NCI-H2171 (cell line): ENCODE measurements around the gene CBLC.
A peak's percentile ranks its signal among the peaks of the same experiment; 100 is the strongest.
"Not testable (repeated sequence)": the region's sequence is repeated elsewhere in the genome, so short reads cannot be mapped to it uniquely, and the experiment has no call there.

Experiments used
- DNase-seq: peaks from one replicate; lab custom pipeline; 2025; lab: John Stamatoyannopoulos, UW

CBLC gene

DNA sequence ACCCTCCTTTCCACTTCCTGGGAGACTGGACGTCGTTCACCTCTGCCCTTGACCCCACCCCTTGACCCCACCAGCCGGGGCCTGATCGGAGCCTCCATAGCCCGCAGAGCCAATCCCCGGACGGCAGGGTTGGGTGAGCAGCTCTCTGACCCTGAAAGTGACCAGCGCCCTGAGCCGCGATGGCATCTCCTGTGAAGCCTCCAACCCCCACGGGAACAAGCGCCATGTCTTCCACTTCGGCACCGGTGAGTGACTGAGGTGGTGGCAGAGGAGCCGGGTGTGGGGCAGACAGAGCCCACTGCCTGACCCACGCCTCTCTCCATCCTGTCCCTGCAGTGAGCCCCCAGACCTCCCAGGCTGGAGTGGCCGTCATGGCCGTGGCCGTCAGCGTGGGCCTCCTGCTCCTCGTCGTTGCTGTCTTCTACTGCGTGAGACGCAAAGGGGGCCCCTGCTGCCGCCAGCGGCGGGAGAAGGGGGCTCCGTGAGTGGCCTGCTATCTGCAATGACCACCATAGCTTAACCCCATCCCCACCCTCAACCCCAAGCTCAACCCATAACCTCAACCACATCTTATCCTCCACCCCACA lies 41.6 kb downstream of the CBLC start:
- no peak for DNase-seq

DNA sequence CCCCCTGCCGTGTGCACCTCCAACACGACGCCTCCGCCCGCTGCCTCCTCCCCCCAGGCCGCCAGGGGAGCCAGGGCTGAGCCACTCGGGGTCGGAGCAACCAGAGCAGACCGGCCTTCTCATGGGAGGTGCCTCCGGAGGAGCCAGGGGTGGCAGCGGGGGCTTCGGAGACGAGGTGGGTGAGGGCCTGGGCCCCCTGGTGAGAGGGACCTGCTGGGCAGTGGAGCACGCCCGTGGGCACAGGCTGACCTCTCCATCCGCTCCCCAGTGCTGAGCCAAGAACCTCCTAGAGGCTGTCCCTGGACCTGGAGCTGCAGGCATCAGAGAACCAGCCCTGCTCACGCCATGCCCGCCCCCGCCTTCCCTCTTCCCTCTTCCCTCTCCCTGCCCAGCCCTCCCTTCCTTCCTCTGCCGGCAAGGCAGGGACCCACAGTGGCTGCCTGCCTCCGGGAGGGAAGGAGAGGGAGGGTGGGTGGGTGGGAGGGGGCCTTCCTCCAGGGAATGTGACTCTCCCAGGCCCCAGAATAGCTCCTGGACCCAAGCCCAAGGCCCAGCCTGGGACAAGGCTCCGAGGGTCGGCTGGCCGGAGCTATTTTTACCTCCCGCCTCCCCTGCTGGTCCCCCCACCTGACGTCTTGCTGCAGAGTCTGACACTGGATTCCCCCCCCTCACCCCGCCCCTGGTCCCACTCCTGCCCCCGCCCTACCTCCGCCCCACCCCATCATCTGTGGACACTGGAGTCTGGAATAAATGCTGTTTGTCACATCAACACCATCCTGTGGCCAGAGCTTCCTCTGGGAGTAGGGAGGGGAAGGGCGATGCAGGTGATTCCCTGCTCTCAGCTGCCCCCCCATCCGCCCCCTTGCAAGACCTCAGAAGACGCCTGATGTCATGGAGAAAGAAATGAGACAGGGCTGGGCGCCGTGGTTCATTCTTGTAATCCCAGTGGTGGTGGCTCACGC lies 43.2 kb downstream of the CBLC start:
- no peak for DNase-seq

DNA sequence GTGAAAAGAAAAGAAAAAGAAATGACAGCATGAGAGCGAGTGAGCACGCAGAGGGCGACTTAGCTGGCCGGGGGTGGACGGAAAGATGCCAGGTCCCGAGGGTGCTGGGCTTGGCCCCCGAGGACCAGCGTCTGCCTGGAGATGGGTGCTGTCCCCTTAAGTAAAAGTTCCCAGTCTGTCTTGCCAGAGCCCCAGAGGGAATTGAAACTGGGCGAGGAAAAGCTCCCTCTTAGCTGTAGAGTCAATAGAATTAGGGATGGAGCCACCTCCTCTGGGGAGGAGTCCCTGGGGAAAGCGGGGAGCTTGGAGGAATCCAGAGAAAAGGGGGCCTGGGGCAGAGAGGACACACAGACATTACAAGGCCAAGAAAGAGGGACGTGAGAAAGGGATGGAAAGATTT lies 44.5 kb downstream of the CBLC start:
- no peak for DNase-seq

DNA sequence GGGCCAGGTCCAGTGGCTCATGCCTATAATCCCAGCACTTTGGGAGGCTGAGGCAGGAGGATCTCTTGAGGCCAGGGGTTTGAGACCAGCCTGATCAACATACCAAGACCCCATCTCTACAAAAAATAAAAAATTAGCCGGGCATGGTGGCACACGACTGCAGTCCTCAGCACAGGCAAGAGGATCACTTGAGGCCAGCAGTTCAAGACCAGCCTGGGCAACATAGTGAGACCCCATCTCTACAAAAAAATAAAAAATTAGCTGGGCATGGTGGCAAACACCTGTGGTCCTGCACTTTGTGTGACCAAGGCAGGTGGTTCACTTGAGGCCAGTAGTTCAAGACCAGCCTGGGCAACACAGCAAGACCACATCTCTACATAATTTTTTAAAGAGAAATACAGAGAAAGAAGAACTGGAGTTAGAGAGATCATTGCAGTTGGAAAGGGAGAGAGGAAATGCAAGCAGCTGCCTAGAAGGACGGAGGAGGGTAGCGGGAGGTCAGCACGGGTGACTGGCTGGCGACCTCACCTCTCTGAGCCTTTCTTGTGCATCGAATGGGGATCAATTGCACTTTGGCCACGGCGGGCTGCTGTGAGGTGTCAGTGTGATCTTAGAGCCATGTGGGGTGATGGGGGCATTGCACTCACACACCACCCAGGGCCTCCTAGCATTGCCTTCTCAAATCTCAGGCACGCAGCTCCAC lies 45.1 kb downstream of the CBLC start:
- no peak for DNase-seq

DNA sequence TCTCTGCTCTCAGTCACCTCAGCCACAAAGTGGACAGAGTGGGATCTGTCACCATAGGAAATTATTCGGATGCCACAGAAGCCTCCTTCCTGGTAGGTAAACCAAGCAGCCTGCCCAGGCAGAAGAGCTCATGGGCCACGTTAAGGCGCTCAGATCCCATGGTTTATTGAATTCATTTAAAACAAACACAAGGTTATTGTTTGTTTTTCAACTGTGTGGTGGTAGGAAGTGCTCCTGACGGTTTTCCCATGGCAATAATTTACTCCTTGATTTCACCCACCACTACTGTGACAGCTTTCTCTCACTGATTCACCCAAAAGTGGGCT lies 45.6 kb downstream of the CBLC start:
- DNase-seq: no peak

DNA sequence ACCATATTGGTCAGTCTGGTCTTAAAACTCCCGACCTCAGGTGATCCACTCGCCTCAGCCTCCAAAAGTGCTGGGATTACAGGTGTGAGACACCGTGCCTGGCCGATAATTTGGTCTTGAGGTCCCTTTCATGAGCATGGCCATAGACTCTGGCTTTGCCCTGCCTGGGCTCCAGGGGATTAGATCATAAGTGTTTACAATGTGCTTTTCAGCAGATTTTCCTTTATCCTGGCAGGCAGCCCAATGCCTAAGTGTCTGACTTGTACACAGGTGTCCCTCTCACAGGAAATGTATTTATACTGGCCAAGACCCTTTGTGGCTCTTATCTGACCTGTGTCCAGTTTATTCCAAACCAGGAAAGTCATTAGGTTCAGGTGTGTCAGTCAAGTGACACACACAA lies 47.1 kb downstream of the CBLC start:
- DNase-seq: no peak

DNA sequence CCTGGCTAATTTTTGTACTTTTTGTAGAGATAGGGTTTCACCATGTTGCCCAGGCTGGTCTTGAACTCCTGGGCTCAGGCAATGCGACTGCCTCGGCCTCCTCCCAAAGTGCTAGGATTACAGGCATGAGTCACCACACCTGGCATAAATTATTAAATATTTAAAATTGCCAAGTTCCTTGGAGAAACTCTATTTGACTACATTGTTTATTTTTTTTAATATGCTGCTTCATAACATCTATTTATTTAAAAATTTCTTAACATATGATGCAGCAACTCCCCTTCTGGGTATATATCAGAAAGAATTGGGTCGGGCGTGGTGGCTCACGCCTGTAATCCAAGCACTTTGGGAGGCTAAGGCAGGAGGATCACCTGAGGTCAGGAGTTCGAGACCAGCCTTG lies 55.2 kb downstream of the CBLC start:
- not testable (repeated sequence) for DNase-seq

DNA sequence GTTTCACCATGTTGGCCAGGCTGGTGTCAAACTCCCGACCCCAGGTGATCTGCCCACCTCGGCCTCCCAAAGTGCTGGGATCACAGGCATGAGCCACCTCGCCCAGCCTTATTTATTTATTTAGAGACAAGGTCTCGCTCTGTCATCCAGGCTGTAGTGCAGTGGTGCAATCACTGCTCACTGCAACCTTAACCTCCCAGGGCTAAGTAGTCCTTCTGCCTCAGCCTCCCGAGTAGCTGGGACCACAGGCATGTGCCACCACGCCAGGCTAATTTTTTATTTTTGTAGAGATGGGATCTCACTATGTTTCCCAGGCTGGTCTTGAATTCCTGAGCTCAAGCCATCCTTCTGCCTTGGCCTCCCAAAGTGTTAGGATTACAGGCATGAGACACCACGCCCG lies 56.7 kb downstream of the CBLC start:
- not testable (repeated sequence) for DNase-seq

DNA sequence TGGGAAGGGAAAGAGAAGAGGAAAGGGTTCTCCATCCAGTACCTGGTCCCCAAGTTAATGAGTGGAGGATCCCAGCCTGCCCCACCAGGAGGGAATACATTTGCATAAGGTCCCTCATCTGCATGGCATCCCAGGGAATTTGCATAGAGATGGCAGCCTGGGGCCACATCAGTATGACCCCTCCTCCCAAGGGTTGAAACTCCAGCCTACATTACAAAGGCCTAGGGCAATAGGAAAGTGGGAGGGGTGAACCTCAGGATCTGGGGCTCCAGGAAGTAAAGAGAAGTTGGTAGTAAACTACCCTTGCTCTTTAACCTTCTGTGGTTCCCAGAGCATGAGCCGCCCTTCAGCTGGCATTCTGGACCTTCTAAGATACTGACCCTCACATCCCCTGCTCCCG lies 61.6 kb downstream of the CBLC start:
- DNase-seq: no peak

DNA sequence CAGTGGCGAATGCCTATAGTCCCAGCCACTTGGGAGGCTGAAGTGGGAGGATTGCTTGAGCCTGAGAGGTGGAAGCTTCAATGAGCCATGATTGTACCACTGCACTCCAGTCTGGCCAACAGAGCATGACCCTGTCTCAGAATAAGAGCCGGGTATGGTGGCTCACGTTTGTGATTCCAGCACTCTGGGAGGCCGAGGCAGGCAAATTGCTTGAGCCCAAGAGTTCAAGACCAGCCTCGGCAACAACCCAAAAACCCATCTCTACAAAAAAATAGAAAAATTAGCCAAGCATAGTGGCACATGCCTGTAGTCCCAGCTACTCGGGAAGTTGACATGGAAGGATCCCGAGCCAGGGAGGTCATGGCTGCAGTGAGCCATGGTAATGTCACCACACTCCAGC lies 63.1 kb downstream of the CBLC start:
- no peak for DNase-seq

DNA sequence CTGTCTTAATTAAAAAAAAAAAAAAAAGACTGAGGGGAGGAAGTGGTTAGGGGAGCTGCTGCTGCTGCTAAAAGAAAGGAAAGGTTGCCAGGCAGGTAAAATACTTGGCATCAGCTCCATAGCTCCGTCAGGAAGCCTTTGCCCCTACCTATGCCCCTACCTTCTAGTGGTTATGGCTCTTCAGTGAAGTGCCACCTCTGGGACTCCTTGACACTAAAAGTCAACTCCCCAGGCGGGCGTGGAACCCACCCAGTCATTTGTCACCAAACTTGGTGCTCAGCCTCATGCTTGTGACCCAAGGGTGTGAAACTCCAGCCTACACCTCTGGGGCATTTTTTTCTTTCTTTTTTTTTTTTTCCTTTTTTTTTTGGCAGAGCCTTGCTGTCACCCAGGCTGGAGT lies 63.5 kb downstream of the CBLC start:
- DNase-seq: no peak

DNA sequence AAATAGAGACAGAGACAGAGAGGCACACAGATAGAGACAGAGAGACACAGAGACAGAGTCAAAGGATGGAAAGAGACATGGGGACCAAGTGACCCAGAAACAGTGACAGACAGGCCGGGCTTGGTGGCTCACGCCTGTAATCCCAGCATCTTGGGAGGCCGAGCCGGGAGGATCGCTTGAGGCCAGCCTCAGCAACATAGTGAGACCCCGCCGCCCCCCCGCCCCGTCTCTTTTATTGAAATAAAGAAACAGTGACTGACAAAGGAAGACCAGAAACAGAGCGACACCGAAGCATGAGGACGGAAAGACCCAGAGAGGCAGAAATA lies 67.6 kb downstream of the CBLC start:
- DNase-seq: no peak

DNA sequence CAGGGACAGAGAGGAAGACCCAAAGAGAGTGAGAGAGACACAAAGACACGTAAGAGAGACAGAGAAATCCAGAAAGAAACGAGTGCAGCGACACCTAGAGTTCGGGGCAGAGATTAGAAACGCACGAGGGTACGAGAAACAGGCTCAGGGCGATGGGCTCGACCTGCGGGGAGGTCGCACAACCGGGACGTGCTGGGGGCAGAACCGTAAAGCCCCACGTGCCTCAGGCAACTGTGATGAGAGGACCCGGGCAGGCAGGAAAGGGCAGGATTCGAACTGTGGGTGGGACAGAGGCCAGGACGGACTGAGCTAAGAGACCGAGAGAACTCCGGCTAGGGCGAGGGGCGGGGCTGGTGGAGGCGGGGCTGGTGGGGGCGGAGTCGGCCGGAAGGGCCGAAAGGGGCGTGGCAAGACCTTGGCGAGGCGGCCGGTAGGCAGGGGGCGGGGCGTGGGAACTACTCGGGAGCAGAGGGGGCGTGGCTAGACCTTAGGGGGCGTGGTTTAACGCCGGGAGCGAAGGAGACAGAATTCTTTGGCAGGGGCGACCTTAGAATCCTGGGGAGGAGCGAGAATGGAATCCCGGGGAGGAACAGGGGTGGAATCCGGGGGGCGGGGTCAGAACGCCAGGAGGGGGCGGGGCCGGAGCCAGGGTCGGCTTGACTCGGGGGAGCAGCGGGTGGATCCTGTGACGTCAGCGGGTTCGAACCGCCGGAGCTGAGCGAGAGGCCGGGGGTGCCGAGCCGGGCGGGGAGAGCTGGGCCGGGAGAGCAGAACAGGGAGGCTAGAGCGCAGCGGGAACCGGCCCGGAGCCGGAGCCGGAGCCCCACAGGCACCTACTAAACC lies 68.1 kb downstream of the CBLC start, which contains the start of gene NECTIN2:
TSS of gene NECTIN2 (plus strand) at position 686 of the 843 bp plus-strand sequence. CDS start 229 bp downstream, outside the sequence.
- DNase-seq: peak; percentile 95

DNA sequence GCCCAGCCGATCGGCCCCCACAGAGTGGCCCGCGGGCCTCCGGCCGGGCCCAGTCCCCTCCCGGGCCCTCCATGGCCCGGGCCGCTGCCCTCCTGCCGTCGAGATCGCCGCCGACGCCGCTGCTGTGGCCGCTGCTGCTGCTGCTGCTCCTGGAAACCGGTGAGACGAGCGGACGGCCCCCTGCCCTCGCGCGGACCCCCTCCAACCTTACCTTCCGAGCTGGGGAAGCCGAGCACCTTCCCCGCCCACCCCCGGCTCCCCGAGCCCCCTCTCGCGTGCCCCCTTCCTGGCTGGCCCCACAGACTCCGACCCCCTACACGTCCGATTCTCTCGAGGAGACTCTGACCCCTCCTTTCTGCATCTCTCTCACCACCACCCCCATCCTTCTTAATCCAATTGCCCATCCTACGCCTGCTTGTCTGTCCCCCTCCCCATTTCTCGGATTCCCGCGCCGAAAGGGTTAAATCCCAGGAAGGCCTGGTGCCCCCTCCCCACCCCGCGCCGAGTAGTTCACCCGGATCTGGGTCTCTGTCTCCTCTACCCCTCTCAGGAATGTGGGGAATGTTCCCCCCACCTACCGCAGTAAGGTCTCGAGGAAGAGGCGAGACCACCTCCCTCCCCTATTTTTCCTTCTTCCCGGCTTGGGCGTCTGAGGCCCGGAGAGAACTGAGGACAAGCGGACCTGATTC lies 68.9 kb downstream of the CBLC start:
- DNase-seq: no peak

DNA sequence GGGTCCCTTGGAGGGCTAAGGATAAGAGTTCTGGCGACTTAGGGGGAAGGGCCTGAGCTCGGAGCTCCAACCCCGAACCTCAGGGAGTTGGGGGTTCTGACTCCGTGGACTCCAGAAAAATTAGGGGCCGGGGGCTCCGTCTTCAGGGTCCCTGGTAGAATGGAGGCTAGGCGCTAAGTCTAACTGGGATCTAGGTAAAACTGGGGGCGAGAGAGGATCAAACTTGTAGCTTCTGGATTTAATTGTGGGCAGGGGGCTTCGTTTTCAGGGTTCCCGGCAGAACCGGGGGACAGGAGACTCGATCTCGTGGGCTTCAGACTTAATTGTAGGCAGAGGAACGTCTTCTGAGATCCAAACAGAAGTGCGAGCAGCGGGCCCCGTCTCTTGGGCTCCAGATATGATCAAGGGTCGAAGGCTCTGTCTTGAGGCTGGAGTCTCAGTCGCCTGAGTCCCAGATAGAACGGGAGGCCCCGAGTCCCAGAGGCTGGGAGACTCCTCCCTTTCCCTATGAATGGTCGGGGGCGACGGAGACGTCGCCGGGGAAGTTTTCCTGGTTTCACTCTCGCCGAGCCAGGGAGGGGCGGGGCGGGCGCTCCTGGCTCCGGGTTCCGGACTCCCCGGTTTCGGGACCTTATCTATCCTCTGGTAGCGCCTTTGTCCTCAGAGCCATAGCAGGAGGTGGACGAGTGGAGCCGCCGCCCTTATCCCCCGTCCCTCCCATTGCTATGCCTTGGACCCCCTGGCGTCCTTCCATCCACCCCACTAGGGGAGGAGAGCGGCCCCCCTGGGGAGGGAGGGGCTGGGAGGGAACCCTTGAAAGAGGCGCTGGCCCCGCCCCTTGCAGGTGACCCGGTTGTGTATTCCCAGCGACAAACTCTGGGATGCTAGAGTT lies 69.7 kb downstream of the CBLC start:
- DNase-seq: no peak

DNA sequence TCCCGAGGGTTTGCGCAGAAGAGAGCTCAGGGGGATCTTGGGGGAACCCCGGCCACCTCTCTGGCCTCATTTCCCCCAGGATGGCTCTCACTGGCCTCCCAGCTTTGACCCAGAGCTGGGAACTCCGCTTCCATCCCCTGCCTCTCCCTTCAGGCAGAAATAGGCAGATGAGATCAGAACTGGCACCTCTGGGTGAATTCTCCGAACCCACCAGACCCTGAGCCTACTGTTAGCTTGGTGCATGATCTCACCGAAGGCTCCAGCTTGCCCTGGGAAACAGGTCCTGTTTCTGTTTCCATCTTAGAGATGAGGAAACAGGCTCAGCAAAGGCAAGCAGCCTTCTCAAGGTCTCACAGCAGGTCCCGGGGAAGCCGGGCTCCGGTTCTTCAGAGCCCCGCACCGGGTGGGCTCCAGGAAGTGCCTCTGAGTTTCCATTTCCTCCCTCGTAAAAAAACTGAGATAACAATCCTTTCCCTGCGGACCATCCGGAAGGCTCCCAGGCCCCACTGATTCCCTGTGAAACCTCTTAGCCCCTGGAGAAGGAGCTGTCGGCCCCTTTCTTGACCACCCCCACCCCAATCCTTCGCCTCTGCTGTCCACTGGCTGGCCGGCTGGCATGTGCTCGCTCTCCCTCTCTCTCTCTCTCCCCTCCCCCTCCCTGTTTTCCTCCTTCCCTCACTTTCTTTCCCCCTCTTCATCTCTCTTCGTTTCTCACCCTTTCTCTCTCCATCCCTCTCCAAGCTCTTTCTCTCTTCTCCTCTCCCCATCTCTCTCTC lies 70.5 kb downstream of the CBLC start:
- DNase-seq: no peak

DNA sequence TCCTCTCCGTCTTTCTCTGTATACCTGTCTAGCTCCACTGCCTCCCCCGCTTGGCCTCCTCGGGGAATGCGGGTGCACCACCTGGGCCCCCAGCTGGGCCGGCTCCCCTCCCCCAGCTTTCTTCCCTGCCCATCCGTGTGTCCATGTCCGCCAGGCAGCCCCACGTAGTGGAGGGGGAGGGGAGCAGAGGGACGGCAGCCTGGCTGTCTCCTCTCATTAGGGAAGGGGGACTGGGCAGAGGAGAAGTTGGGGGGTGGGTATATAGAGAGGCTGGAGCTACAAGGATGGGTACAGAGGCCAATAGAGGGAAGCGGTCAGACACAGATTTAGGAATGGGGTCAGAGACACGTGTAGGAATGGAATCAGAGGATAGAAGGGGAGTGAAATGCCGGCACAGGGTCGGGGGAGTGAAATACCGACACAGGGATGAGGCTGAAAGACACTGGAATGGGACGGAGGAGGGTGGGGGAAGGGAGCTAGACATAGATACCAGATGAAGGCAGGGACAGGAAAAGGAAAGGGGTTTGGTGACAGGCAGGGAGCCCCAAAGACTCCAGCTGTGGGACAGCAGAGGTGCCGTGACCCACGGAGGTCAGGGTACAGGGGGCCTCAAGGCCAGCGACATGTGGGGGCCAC lies 71.2 kb downstream of the CBLC start:
- DNase-seq: no peak
